Keratinocyte (primary cell): ENCODE data around the gene NLRC5. TPM values are rescaled to one million over a fixed set of nuclear protein-coding genes. Genes with fewer than 3 reads are reported as not detected.

Experiments
- DNase-seq: peaks from one replicate; pipeline ENCODE4 v3.0.0-alpha.2; 2011; ENCODE audit warnings: low read depth, missing footprints, low spot score
- FAIRE-seq: peaks from 2 replicates; lab custom pipeline; 2011; peaks lifted over from hg19 to GRCh38; lab: Jason Lieb, UNC
- H2AFZ ChIP-seq: 2 replicates; pipeline ENCODE4 v1.6.0; 2012; ENCODE audit warnings: low read length, control low read depth, inconsistent platforms; ENCODE audit not compliant: control insufficient read depth
- H3K27ac ChIP-seq: 2 replicates; pipeline ENCODE4 v1.5.1; 2011; ENCODE audit warnings: low read length; ENCODE audit not compliant: control insufficient read depth, insufficient read depth
- H3K27me3 ChIP-seq: 3 replicates; pipeline ENCODE4 v1.6.0; 2011; ENCODE audit warnings: low read length; ENCODE audit not compliant: control insufficient read depth, insufficient read depth; ENCODE audit errors: extremely low read depth
- H3K36me3 ChIP-seq, 2 experiments: 2 replicates in 1 of 2; 3 replicates in 1 of 2; pipeline ENCODE4 v1.5.1; 2011; ENCODE audit warnings: low read length in 2 of 2, mild to moderate bottlenecking in 1 of 2; ENCODE audit not compliant: control insufficient read depth in 2 of 2, insufficient read depth in 2 of 2; ENCODE audit errors: extremely low read depth in 1 of 2
- H3K4me1 ChIP-seq: 3 replicates; pipeline ENCODE4 v1.5.1; 2011; ENCODE audit warnings: low read length; ENCODE audit not compliant: control insufficient read depth, insufficient read depth; ENCODE audit errors: extremely low read depth
- H3K4me2 ChIP-seq: 3 replicates; pipeline ENCODE4 v1.6.0; 2011; ENCODE audit warnings: low read depth, low read length; ENCODE audit not compliant: control insufficient read depth, insufficient read depth; ENCODE audit errors: extremely low read depth
- H3K4me3 ChIP-seq, 3 experiments: fragments of 200-600 bp in 1 of 3; sonication (generic) in 1 of 3; 2 replicates in 2 of 3; 3 replicates in 1 of 3; pipeline ENCODE4 v1.5.1; 2011 to 2016; ENCODE audit warnings: low read length in 3 of 3, mild to moderate bottlenecking in 3 of 3, control low read depth in 2 of 3, inconsistent platforms in 1 of 3, low read depth in 1 of 3, mixed read lengths in 1 of 3, mixed run types in 1 of 3, moderate library complexity in 1 of 3; ENCODE audit not compliant: control insufficient read depth in 2 of 3, insufficient read depth in 2 of 3; ENCODE audit errors: extremely low read depth in 1 of 3
- H3K79me2 ChIP-seq: 2 replicates; pipeline ENCODE4 v1.6.0; 2012; ENCODE audit warnings: low read length; ENCODE audit not compliant: control insufficient read depth, insufficient read depth
- H3K9ac ChIP-seq: 3 replicates; pipeline ENCODE4 v1.6.0; 2011; ENCODE audit warnings: low read length; ENCODE audit not compliant: control insufficient read depth, insufficient read depth; ENCODE audit errors: extremely low read depth
- H3K9me1 ChIP-seq: 3 replicates; pipeline ENCODE4 v1.6.0; 2011; ENCODE audit warnings: low read length; ENCODE audit not compliant: control insufficient read depth, insufficient read depth; ENCODE audit errors: extremely low read depth
- H3K9me3 ChIP-seq: 2 replicates; pipeline ENCODE4 v1.5.1; 2012; ENCODE audit warnings: low read depth, low read length; ENCODE audit not compliant: control insufficient read depth
- H4K20me1 ChIP-seq: 3 replicates; pipeline ENCODE4 v1.6.0; 2011; ENCODE audit warnings: low read length; ENCODE audit not compliant: control insufficient read depth, insufficient read depth; ENCODE audit errors: extremely low read depth
- EZH2 ChIP-seq: IDR thresholded peaks from one replicate; pipeline ENCODE4 v1.6.1; 2012; ENCODE audit warnings: inconsistent platforms, mild to moderate bottlenecking, low read length, moderate library complexity
- dilution Hi-C: fragments of 300-500 bp; cut with MboI; formaldehyde crosslinking; loops from one replicate; pipeline ENCODE4 v1.7.0; 2020; ENCODE audit warnings: low sequenced_read_pairs; ENCODE audit not compliant: extremely low pct_ligation_motif_present
- polyA plus RNA-seq, 5 experiments: library from polyadenylated mRNA; depleted of rRNA in 3 of 5; stranded (reverse) in 3 of 5; stranded (forward) in 1 of 5; unstranded in 1 of 5; fragments of >200 nt; gene quantifications; 1 replicate in 1 of 5; 2 replicates in 3 of 5; 3 replicates in 1 of 5; pipeline versions ENCODE4 v1.2.1 to v1.2.3, GENCODE V29; 2011 to 2012; ENCODE audit warnings: missing spikeins in 2 of 5, low read depth in 1 of 5, low replicate concordance in 1 of 5
- TF ChIP-seq, protein P1 (sequence below), 3 experiments: IDR thresholded peaks in 1 of 3; conservative IDR thresholded peaks in 1 of 3; optimal IDR thresholded peaks in 1 of 3; 2 replicates in 2 of 3; 3 replicates in 1 of 3; pipeline versions ENCODE3 to v1.5.1; 2011; ENCODE audit warnings: low read length in 3 of 3, mild to moderate bottlenecking in 3 of 3, moderate library complexity in 2 of 3, control low read depth in 1 of 3, inconsistent platforms in 1 of 3; ENCODE audit not compliant: insufficient read depth in 2 of 3; ENCODE audit errors: extremely low read depth in 1 of 3

The NLRC5 gene
- polyA plus RNA-seq, 1 donor (not counting 4 experiments of a cell fraction or from before 2014, with no cell fraction given) = 7.8 TPM

- Histone ChIP-seq H3K9me3 (no peaks in the 10 kb centered on the region), H3K9me1 (no peaks in the 10 kb centered on the region), H3K27me3 (no peaks in the 10 kb centered on the region), H3K27ac (no peak overlapping the region), H3K36me3 (no peaks in the 10 kb centered on the region), H3K9ac (no peak overlapping the region), H3K4me1 (no peaks in the 10 kb centered on the region), H4K20me1 (no peaks in the 10 kb centered on the region), H3K4me3 (no peak overlapping the region), H3K4me2 (no peak overlapping the region), H3K79me2 (no peaks in the 10 kb centered on the region), H2AFZ (no peak overlapping the region)
- no peak for DNase-seq
- TF ChIP-seq, protein P1, sequence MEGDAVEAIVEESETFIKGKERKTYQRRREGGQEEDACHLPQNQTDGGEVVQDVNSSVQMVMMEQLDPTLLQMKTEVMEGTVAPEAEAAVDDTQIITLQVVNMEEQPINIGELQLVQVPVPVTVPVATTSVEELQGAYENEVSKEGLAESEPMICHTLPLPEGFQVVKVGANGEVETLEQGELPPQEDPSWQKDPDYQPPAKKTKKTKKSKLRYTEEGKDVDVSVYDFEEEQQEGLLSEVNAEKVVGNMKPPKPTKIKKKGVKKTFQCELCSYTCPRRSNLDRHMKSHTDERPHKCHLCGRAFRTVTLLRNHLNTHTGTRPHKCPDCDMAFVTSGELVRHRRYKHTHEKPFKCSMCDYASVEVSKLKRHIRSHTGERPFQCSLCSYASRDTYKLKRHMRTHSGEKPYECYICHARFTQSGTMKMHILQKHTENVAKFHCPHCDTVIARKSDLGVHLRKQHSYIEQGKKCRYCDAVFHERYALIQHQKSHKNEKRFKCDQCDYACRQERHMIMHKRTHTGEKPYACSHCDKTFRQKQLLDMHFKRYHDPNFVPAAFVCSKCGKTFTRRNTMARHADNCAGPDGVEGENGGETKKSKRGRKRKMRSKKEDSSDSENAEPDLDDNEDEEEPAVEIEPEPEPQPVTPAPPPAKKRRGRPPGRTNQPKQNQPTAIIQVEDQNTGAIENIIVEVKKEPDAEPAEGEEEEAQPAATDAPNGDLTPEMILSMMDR (optimal IDR thresholded peaks at IDR 0.05 in 1 of 3, IDR thresholded peaks at IDR 0.05 in 1 of 3, conservative IDR thresholded peaks at IDR 0.05 in 1 of 3; ENCODE audit: extremely low read depth in 1 of 3, insufficient read depth in 2 of 3, low read length in 3 of 3) = no peak
- FAIRE-seq = no peak
- dilution Hi-C loops = no loop called here
Measured at GRCh38 chr16:56956076-56956475, 33.3 kb upstream of the NLRC5 start.

- TF ChIP-seq, protein P1 (optimal IDR thresholded peaks at IDR 0.05 in 1 of 3, IDR thresholded peaks at IDR 0.05 in 1 of 3, conservative IDR thresholded peaks at IDR 0.05 in 1 of 3; ENCODE audit: extremely low read depth in 1 of 3, insufficient read depth in 2 of 3, low read length in 3 of 3) = no peak
- TF ChIP-seq EZH2 = no peak
- no peaks in the 10 kb centered on the region for H4K20me1 ChIP-seq
- dilution Hi-C loops = no loop called here
- no peaks in the 10 kb centered on the region for H3K9me3 ChIP-seq
- no peak overlapping the region for H3K4me2 ChIP-seq
- no peak overlapping the region for H3K9ac ChIP-seq
- H3K27ac ChIP-seq = no peak overlapping the region
- FAIRE-seq (no peak), DNase-seq (no peak)
- no peak overlapping the region for H2AFZ ChIP-seq
- no peaks in the 10 kb centered on the region for H3K27me3 ChIP-seq
- no peaks in the 10 kb centered on the region for H3K36me3 ChIP-seq
- H3K4me1 ChIP-seq = no peaks in the 10 kb centered on the region
- H3K79me2 ChIP-seq = no peaks in the 10 kb centered on the region
- H3K4me3 ChIP-seq = no peak overlapping the region
- no peaks in the 10 kb centered on the region for H3K9me1 ChIP-seq
Measured at GRCh38 chr16:56956756-56957155, 32.6 kb upstream of the NLRC5 start.
